Neutrophil (primary cell): ENCODE results near the gene MAP1LC3B.

ENCODE experiments used
- H3K27ac ChIP-seq: fragments of 200-600 bp; sonication (generic); 2 replicates; pipeline ENCODE4 v1.5.1; 2016; ENCODE audit warnings: mild to moderate bottlenecking, moderate library complexity
- H3K27me3 ChIP-seq: fragments of 200-600 bp; sonication (generic); 2 replicates; pipeline ENCODE4 v1.6.0; 2016; ENCODE audit warnings: mild to moderate bottlenecking
- H3K36me3 ChIP-seq: fragments of 200-600 bp; sonication (generic); 2 replicates; pipeline ENCODE4 v1.5.1; 2017
- H3K4me1 ChIP-seq, 2 experiments: fragments of 200-600 bp in 1 of 2; sonication (generic) in 1 of 2; 1 replicate in 1 of 2; 2 replicates in 1 of 2; pipeline versions ENCODE4 v1.5.1 to v1.6.1; 2013 to 2016; ENCODE audit warnings: low read depth in 1 of 2, low read length in 1 of 2, mild to moderate bottlenecking in 1 of 2, moderate library complexity in 1 of 2; ENCODE audit not compliant: control insufficient read depth in 1 of 2, insufficient read depth in 1 of 2
- H3K4me3 ChIP-seq, 2 experiments: fragments of 200-600 bp in 1 of 2; sonication (generic) in 1 of 2; 1 replicate in 1 of 2; 2 replicates in 1 of 2; pipeline ENCODE4 v1.5.1; 2013 to 2016; ENCODE audit warnings: low read depth in 1 of 2, low read length in 1 of 2, mild to moderate bottlenecking in 1 of 2, moderate library complexity in 1 of 2
- H3K9me3 ChIP-seq: fragments of 200-600 bp; sonication (generic); 2 replicates; pipeline ENCODE4 v1.5.1; 2016
- CTCF ChIP-seq: fragments of 200-600 bp; sonication (generic); IDR thresholded peaks from 2 replicates; pipeline ENCODE4 v1.5.1; 2016; ENCODE audit warnings: antibody characterized with exemption

MAP1LC3B gene

GRCh38 chr16:87363771-87364455, 28.2 kb upstream of the MAP1LC3B start:
- H3K9me3 ChIP-seq: no peaks in the 10 kb centered on the region
- H3K27me3 ChIP-seq: no peaks in the 10 kb centered on the region
- no peak overlapping the region for H3K27ac ChIP-seq
- H3K4me1 ChIP-seq: peaks cover 4 to 5% of the 10 kb centered on the region in 2 experiments
- H3K36me3 ChIP-seq: no peaks in the 10 kb centered on the region
- no peak overlapping the region for H3K4me3 ChIP-seq
- TF ChIP-seq CTCF: no peak

GRCh38 chr16:87365021-87365713, 27.0 kb upstream of the MAP1LC3B start:
- no peak for TF ChIP-seq CTCF
- Histone ChIP-seq H3K27me3 (no peaks in the 10 kb centered on the region), H3K27ac (no peak overlapping the region), H3K4me3 (no peak overlapping the region), H3K9me3 (no peaks in the 10 kb centered on the region), H3K36me3 (no peaks in the 10 kb centered on the region), H3K4me1 (peaks cover 4 to 5% of the 10 kb centered on the region in 2 experiments)

GRCh38 chr16:87366288-87366687, 25.8 kb upstream of the MAP1LC3B start:
- Histone ChIP-seq H3K9me3 (no peaks in the 10 kb centered on the region), H3K4me3 (no peak overlapping the region), H3K27me3 (no peaks in the 10 kb centered on the region), H3K36me3 (no peaks in the 10 kb centered on the region), H3K27ac (no peak overlapping the region), H3K4me1 (peaks cover 4 to 5% of the 10 kb centered on the region in 2 experiments)
- TF ChIP-seq CTCF: no peak

- Histone ChIP-seq H3K27ac (no peak overlapping the region), H3K4me3 (no peak overlapping the region), H3K36me3 (no peaks in the 10 kb centered on the region), H3K4me1 (peaks cover 4 to 5% of the 10 kb centered on the region in 2 experiments), H3K27me3 (no peaks in the 10 kb centered on the region), H3K9me3 (no peaks in the 10 kb centered on the region)
- TF ChIP-seq CTCF: no peak
These were observed 25.2 kb upstream of the MAP1LC3B start for GRCh38 chr16:87366930-87367329.

GRCh38 chr16:87367529-87367928, 24.6 kb upstream of the MAP1LC3B start:
- no peak overlapping the region for H3K27ac ChIP-seq
- H3K4me3 ChIP-seq: no peak overlapping the region
- H3K4me1 ChIP-seq: peaks cover 4 to 5% of the 10 kb centered on the region in 2 experiments
- no peaks in the 10 kb centered on the region for H3K9me3 ChIP-seq
- H3K36me3 ChIP-seq: no peaks in the 10 kb centered on the region
- TF ChIP-seq CTCF: no peak
- no peaks in the 10 kb centered on the region for H3K27me3 ChIP-seq
